Measurements from ENCODE around the gene LTB. TPM values are rescaled to one million over a fixed set of nuclear protein-coding genes. Genes with fewer than 3 reads are reported as not detected.
A peak's percentile ranks its signal among the peaks of the same experiment; 100 is the strongest.

LTB gene
- total and polyA plus RNA-seq, 9 of the 15 experiments (the other 6 are each of a cell fraction or from before 2014, with no cell fraction given), result 0.07 to 0.51 TPM; not detected in 7

DNA sequence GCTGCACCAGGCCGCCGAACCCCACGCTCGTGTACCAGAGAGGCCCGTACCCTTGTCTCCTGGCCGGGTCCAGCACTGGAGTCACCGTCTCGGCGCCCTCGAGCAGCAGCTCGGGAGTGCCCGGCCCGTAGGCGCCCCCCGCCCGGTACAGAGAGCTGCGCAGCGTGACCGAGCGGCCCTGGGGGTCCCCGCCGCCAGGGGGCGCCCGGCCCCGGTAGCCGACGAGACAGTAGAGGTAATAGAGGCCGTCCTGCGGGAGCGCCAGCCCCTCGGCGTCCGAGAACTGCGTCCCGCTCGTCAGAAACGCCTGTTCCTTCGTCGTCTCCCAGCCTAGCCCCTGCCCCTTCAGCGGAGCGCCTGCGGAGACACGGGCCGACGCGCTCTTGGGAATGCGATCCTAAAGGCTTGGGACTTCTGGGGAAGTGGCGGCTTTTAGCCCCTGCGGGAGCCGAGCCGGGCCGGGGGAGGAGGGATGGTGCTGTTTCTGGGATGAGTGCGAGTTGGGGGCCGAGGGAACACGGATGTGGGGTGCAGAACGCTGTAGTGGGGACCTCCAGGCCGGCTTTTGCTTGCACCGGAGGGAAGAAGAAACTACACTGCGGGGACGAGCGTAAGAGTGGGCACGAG lies 1.3 kb downstream of the LTB start (continued):
- no peak; the same call in 1 of the 2 replicates for TF ChIP-seq CEBPG (CRISPR knock-in tag; IDR thresholded peaks at IDR 0.05)
- no peak for TF ChIP-seq CEBPG (tag; conservative IDR thresholded peaks at IDR 0.05 in 1 of 2, IDR thresholded peaks at IDR 0.05 in 1 of 2)
- no peak for TF ChIP-seq KDM1A (IDR thresholded peaks at IDR 0.05)
- no peak for TF ChIP-seq CBFA2T2 (conservative IDR thresholded peaks at IDR 0.05)
- no peak for TF ChIP-seq ZNF79 (CRISPR knock-in tag; IDR thresholded peaks at IDR 0.05; ENCODE audit: low read depth)
- 0 out of 2 replicates have a peak, but pooled peaks have one; percentile 55 for TF ChIP-seq HIVEP1 (CRISPR knock-in tag; IDR thresholded peaks at IDR 0.05)
- no peak for TF ChIP-seq DDX20 (tag; IDR thresholded peaks at IDR 0.05; ENCODE audit: low read depth)
- TF ChIP-seq ZFP36 (IDR thresholded peaks at IDR 0.05; ENCODE audit: low read depth, low read length, partially characterized antibody), result no peak
- no peak for TF ChIP-seq FOS (IDR thresholded peaks at IDR 0.05; ENCODE audit: extremely low read depth, insufficient read length)
- TF ChIP-seq, protein P1, sequence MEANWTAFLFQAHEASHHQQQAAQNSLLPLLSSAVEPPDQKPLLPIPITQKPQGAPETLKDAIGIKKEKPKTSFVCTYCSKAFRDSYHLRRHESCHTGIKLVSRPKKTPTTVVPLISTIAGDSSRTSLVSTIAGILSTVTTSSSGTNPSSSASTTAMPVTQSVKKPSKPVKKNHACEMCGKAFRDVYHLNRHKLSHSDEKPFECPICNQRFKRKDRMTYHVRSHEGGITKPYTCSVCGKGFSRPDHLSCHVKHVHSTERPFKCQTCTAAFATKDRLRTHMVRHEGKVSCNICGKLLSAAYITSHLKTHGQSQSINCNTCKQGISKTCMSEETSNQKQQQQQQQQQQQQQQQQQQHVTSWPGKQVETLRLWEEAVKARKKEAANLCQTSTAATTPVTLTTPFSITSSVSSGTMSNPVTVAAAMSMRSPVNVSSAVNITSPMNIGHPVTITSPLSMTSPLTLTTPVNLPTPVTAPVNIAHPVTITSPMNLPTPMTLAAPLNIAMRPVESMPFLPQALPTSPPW (CRISPR knock-in tag; IDR thresholded peaks at IDR 0.05), result peak; percentile 75
- TF ChIP-seq CBX8 (IDR thresholded peaks at IDR 0.05; ENCODE audit: borderline replicate concordance, extremely low read depth, low read depth, low read length, poor library complexity, severe bottlenecking), result no peak
- no peak for TF ChIP-seq KLF10 (CRISPR knock-in tag; IDR thresholded peaks at IDR 0.05)
- TF ChIP-seq PCBP2 (IDR thresholded peaks at IDR 0.05; ENCODE audit: low read depth, low read length, poor library complexity, severe bottlenecking), result no peak
- TF ChIP-seq MCM7 (IDR thresholded peaks at IDR 0.05), result no peak
- peak; percentile 44; the same call in 1 of the 2 replicates for TF ChIP-seq EP400 (IDR thresholded peaks at IDR 0.05)
- peak; percentile 77 for TF ChIP-seq JUND (IDR thresholded peaks at IDR 0.05; ENCODE audit: borderline replicate concordance, low read depth, low read length)
- TF ChIP-seq JUND (tag; IDR thresholded peaks at IDR 0.05; ENCODE audit: borderline replicate concordance, low read depth, low read length), result no peak
- TF ChIP-seq SMAD1 (IDR thresholded peaks at IDR 0.05; ENCODE audit: low read depth, low read length, partially characterized antibody), result no peak
- TF ChIP-seq EHMT2 (IDR thresholded peaks at IDR 0.05), result no peak
- TF ChIP-seq, protein P2, sequence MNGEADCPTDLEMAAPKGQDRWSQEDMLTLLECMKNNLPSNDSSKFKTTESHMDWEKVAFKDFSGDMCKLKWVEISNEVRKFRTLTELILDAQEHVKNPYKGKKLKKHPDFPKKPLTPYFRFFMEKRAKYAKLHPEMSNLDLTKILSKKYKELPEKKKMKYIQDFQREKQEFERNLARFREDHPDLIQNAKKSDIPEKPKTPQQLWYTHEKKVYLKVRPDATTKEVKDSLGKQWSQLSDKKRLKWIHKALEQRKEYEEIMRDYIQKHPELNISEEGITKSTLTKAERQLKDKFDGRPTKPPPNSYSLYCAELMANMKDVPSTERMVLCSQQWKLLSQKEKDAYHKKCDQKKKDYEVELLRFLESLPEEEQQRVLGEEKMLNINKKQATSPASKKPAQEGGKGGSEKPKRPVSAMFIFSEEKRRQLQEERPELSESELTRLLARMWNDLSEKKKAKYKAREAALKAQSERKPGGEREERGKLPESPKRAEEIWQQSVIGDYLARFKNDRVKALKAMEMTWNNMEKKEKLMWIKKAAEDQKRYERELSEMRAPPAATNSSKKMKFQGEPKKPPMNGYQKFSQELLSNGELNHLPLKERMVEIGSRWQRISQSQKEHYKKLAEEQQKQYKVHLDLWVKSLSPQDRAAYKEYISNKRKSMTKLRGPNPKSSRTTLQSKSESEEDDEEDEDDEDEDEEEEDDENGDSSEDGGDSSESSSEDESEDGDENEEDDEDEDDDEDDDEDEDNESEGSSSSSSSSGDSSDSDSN (IDR thresholded peaks at IDR 0.05; ENCODE audit: borderline replicate concordance in 1 of 2, low read depth in 2 of 2, low read length in 2 of 2), result peak; percentile 95 to 96
- TF ChIP-seq PCBP1 (IDR thresholded peaks at IDR 0.05; ENCODE audit: low read depth, low read length, poor library complexity, severe bottlenecking), result peak; percentile 82
- TF ChIP-seq, protein P3, sequence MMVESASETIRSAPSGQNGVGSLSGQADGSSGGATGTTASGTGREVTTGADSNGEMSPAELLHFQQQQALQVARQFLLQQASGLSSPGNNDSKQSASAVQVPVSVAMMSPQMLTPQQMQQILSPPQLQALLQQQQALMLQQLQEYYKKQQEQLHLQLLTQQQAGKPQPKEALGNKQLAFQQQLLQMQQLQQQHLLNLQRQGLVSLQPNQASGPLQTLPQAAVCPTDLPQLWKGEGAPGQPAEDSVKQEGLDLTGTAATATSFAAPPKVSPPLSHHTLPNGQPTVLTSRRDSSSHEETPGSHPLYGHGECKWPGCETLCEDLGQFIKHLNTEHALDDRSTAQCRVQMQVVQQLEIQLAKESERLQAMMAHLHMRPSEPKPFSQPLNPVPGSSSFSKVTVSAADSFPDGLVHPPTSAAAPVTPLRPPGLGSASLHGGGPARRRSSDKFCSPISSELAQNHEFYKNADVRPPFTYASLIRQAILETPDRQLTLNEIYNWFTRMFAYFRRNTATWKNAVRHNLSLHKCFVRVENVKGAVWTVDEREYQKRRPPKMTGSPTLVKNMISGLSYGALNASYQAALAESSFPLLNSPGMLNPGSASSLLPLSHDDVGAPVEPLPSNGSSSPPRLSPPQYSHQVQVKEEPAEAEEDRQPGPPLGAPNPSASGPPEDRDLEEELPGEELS (CRISPR knock-in tag; IDR thresholded peaks at IDR 0.05; ENCODE audit: borderline replicate concordance), result no peak
- peak; percentile 89 for TF ChIP-seq ATF7 (IDR thresholded peaks at IDR 0.05)

All from K562 (cell line).